ENCODE measurements around the gene LOXL4. TPM values are rescaled to one million over a fixed set of nuclear protein-coding genes. Genes with fewer than 3 reads are reported as not detected.

The LOXL4 gene
- total and polyA plus RNA-seq, 9 donors = 5.1 to 32.9 (median 8.2) TPM

GRCh38 chr10:98252464-98252863 lies 15.5 kb downstream of the LOXL4 start:
- WGBS, 3 donors = 84 to 89% (median 87%) methylated on average over 5 to 7 of the region's 7 CpGs
- H3K27ac ChIP-seq = no peak overlapping the region
- TF ChIP-seq POLR2A (IDR thresholded peaks at IDR 0.05) (no peak), CTCF (IDR thresholded peaks at IDR 0.05) (no peak), EP300 (IDR thresholded peaks at IDR 0.05) (no peak)

GRCh38 chr10:98251399-98251798 lies 16.6 kb downstream of the LOXL4 start:
- Histone ChIP-seq H3K4me3 (no peak overlapping the region), H3K27me3 (no peaks in the 10 kb centered on the region), H3K27ac (no peak overlapping the region), H3K4me1 (ENCODE audit: insufficient read depth) (no peaks in the 10 kb centered on the region), H3K36me3 (no peaks in the 10 kb centered on the region), H3K9me3 (no peaks in the 10 kb centered on the region)
- TF ChIP-seq EP300 (IDR thresholded peaks at IDR 0.05) = no peak
- TF ChIP-seq CTCF (IDR thresholded peaks at IDR 0.05) = no peak
- TF ChIP-seq POLR2A (IDR thresholded peaks at IDR 0.05) = no peak
- intact Hi-C loops (cut with DNase I) = no loop called here
- 78 to 89% (median 87%) methylated on average over 8 of the region's 8 CpGs for WGBS, 3 donors
- no peak for DNase-seq

More at GRCh38 chr10:98252464-98252863, 15.5 kb downstream of the LOXL4 start:
- Histone ChIP-seq H3K27me3 (no peaks in the 10 kb centered on the region), H3K9me3 (no peaks in the 10 kb centered on the region), H3K4me3 (no peak overlapping the region), H3K36me3 (no peaks in the 10 kb centered on the region), H3K4me1 (ENCODE audit: insufficient read depth) (no peaks in the 10 kb centered on the region)
- intact Hi-C loops (cut with DNase I) = no loop called here
- DNase-seq = no peak

- intact Hi-C loops (cut with DNase I) = loop anchor here in 3 of 4 donors (5.0 to 10.0 kb wide), 3 partner anchors 53 to 58 kb away; no protein-coding TSS in a partner anchor
Observed at GRCh38 chr10:98249134-98249533, 18.9 kb downstream of the LOXL4 start.

GRCh38 chr10:98248018-98248417 lies 20.0 kb downstream of the LOXL4 start:
- Histone ChIP-seq H3K27ac (no peak overlapping the region), H3K4me1 (ENCODE audit: insufficient read depth) (no peaks in the 10 kb centered on the region), H3K27me3 (no peaks in the 10 kb centered on the region), H3K9me3 (no peaks in the 10 kb centered on the region), H3K4me3 (no peak overlapping the region), H3K36me3 (no peaks in the 10 kb centered on the region)
- no peak for DNase-seq
- intact Hi-C loops (cut with DNase I) = loop anchor here in 3 of 4 donors (5.0 to 10.0 kb wide), 3 partner anchors 54 to 59 kb away; no protein-coding TSS in a partner anchor
- no peak for TF ChIP-seq EP300 (IDR thresholded peaks at IDR 0.05)
- WGBS, 3 donors = 87 to 91% (median 89%) methylated on average over 4 of the region's 4 CpGs

More at GRCh38 chr10:98249134-98249533, 18.9 kb downstream of the LOXL4 start:
- Histone ChIP-seq H3K4me1 (ENCODE audit: insufficient read depth) (no peaks in the 10 kb centered on the region), H3K27me3 (no peaks in the 10 kb centered on the region), H3K27ac (no peak overlapping the region), H3K4me3 (no peak overlapping the region), H3K9me3 (no peaks in the 10 kb centered on the region), H3K36me3 (no peaks in the 10 kb centered on the region)
- WGBS, 3 donors = 78 to 91% (median 85%) methylated on average over 3 of the region's 3 CpGs
- TF ChIP-seq CTCF (IDR thresholded peaks at IDR 0.05) (no peak), POLR2A (IDR thresholded peaks at IDR 0.05) (no peak), EP300 (IDR thresholded peaks at IDR 0.05) (no peak)
- DNase-seq = no peak

- DNase-seq = no peak
- 36 to 47% (median 36%) methylated on average over 6 of the region's 6 CpGs for WGBS, 3 donors
- TF ChIP-seq CTCF (IDR thresholded peaks at IDR 0.05) = no peak
- no peak for TF ChIP-seq EP300 (IDR thresholded peaks at IDR 0.05)
- TF ChIP-seq POLR2A (IDR thresholded peaks at IDR 0.05) = no peak
- no peak overlapping the region for H3K4me3 ChIP-seq
- H3K4me1 ChIP-seq (ENCODE audit: insufficient read depth) = no peaks in the 10 kb centered on the region
- H3K36me3 ChIP-seq = no peaks in the 10 kb centered on the region
- H3K27me3 ChIP-seq = no peaks in the 10 kb centered on the region
- H3K9me3 ChIP-seq = no peaks in the 10 kb centered on the region
- intact Hi-C loops (cut with DNase I) = loop anchor here in 3 of 4 donors (5.0 to 10.0 kb wide), 3 partner anchors 55 to 60 kb away; no protein-coding TSS in a partner anchor
- H3K27ac ChIP-seq = no peak overlapping the region
Observed at GRCh38 chr10:98246911-98247805, 20.8 kb downstream of the LOXL4 start.
